Tibial artery (tissue), 4 donors: Measurements from ENCODE around the gene TRAPPC4.
"Not testable (repeated sequence)": the region's sequence is repeated elsewhere in the genome, so short reads cannot be mapped to it uniquely, and the experiment has no call there.

Source experiments
- DNase-seq, 2 donors: peaks; one replicate each; pipeline ENCODE4 v3.0.0-alpha.2; 2019
- H3K27ac ChIP-seq, 2 donors: fragments of 200-600 bp; sonication (generic) in 1 of 2; 1 replicate in 1 of 2; 2 replicates in 1 of 2; pipeline ENCODE4 v1.5.1; 2018 to 2019; ENCODE audit warnings: mild to moderate bottlenecking in 1 of 2
- H3K27me3 ChIP-seq, 2 donors: fragments of 200-600 bp; sonication (generic) in 1 of 2; one replicate each; pipeline versions ENCODE4 v1.5.1 to v1.6.0; 2016 to 2019
- H3K36me3 ChIP-seq, 3 donors: fragments of 200-600 bp; sonication (generic) in 2 of 3; one replicate each; pipeline ENCODE4 v1.5.1; 2016 to 2019; ENCODE audit warnings: mild to moderate bottlenecking in 2 of 3
- H3K4me1 ChIP-seq, 4 donors: fragments of 200-600 bp; sonication (generic) in 2 of 4; 1 replicate in 3 of 4; 2 replicates in 1 of 4; pipeline ENCODE4 v1.5.1; 2016 to 2019
- H3K4me3 ChIP-seq, 2 donors: fragments of 200-600 bp; sonication (generic) in 1 of 2; 1 replicate in 1 of 2; 2 replicates in 1 of 2; pipeline ENCODE4 v1.5.1; 2018 to 2019; ENCODE audit warnings: mild to moderate bottlenecking in 2 of 2
- H3K9me3 ChIP-seq, 3 donors: fragments of 200-600 bp; sonication (generic) in 1 of 3; one replicate each; pipeline ENCODE4 v1.5.1; 2016 to 2019
- intact Hi-C: fragments of 100-400 bp; cut with DNase I; formaldehyde crosslinking; loops from one replicate; pipeline ENCODE4 v1.15.0; 2023; ENCODE audit warnings: low total_unique reads
- TF ChIP-seq, protein P1 (sequence below), 2 experiments: fragments of 200-600 bp in 1 of 2; fragments of 450-650 bp in 1 of 2; IDR thresholded peaks; one replicate each; pipeline ENCODE4 v1.5.1; 2017 to 2019; ENCODE audit warnings: antibody characterized with exemption in 2 of 2, mild to moderate bottlenecking in 1 of 2, moderate library complexity in 1 of 2

Gene TRAPPC4

DNA sequence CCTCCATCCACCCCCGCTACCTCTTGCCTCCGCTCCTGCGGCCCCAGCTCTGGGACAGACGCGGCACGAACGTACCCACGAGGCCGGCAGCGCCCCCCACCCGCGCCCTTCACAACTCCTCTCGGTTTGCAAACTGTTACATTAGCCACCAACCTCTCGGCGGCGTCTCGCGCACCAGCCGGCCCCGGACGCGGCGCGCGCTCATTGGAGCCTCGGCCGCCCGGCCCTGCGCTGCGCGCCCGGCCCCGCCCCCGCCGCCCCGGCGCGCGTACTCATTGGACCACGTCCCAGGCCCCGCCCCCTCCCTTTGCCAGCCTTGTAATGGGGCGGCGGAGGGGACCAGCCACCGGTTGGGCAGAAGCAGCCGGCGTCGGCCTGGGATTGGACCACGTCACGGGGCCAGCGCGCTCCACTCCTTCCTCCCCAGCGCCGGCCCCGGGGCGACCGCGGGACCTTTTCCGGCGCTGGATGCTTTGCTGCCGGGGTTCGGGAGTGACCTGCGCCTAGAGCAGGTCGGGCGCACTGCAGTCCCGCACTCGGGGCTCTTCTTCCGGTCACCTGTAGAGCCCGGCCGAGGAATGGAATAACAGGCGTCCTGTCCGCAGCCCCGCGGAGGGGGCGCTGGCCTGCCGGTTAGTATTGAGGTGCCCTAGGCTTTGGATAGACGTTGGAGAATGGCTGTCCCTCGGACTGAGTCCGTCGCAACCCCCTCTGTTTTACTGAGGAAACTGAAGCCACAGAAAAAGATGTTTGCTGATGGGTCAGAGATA, 38.6 kb downstream of the TRAPPC4 start, which contains the start of gene HYOU1:
TSS of gene HYOU1 (minus strand) at position 206 of the 770 bp plus-strand sequence. CDS start 1,045 bp downstream, outside the sequence.
- Histone ChIP-seq H3K36me3 (peaks cover 13 to 31% (median 14%) of the 10 kb centered on the region in 3 donors), H3K27ac (peak within 1 kb of the TSS; percentile 87 to 93), H3K4me3 (peak within 1 kb of the TSS; percentile 88 to 99), H3K27me3 (no peaks in the 10 kb centered on the region), H3K4me1 (peaks cover 0 to 23% (median 21%) of the 10 kb centered on the region in 4 donors), H3K9me3 (no peaks in the 10 kb centered on the region)
- TF ChIP-seq, protein P1, sequence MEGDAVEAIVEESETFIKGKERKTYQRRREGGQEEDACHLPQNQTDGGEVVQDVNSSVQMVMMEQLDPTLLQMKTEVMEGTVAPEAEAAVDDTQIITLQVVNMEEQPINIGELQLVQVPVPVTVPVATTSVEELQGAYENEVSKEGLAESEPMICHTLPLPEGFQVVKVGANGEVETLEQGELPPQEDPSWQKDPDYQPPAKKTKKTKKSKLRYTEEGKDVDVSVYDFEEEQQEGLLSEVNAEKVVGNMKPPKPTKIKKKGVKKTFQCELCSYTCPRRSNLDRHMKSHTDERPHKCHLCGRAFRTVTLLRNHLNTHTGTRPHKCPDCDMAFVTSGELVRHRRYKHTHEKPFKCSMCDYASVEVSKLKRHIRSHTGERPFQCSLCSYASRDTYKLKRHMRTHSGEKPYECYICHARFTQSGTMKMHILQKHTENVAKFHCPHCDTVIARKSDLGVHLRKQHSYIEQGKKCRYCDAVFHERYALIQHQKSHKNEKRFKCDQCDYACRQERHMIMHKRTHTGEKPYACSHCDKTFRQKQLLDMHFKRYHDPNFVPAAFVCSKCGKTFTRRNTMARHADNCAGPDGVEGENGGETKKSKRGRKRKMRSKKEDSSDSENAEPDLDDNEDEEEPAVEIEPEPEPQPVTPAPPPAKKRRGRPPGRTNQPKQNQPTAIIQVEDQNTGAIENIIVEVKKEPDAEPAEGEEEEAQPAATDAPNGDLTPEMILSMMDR (IDR thresholded peaks at IDR 0.05) = peak in 1 of 2 experiments; percentile 14
- DNase-seq = peak; percentile 99
- intact Hi-C loops = no loop called here

DNA sequence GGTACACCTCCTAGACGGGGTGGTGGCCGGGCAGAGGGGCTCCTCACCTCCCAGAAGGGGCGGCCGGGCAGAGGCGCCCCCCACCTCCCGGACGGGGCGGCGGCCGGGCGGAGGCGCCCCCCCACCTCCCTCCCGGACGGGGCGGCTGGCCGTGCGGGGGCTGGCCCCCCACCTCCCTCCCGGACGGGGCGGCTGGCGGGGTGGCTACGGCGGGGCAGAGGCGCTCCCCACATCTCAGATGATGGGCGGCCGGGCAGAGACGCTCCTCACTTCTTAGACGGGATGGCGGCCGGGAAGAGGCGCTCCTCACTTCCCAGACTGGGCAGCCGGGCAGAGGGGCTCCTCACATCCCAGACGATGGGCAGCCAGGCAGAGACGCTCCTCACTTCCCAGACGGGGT, 40.6 kb downstream of the TRAPPC4 start:
- intact Hi-C loops, DNase-seq, H3K9me3 ChIP-seq, H3K4me3 ChIP-seq, H3K27ac ChIP-seq, H3K27me3 ChIP-seq: not testable (repeated sequence)
- Histone ChIP-seq H3K36me3 (peaks cover 0 to 11% (median 0%) of the 10 kb centered on the region in 3 donors), H3K4me1 (peaks cover 0 to 34% (median 24%) of the 10 kb centered on the region in 4 donors)

DNA sequence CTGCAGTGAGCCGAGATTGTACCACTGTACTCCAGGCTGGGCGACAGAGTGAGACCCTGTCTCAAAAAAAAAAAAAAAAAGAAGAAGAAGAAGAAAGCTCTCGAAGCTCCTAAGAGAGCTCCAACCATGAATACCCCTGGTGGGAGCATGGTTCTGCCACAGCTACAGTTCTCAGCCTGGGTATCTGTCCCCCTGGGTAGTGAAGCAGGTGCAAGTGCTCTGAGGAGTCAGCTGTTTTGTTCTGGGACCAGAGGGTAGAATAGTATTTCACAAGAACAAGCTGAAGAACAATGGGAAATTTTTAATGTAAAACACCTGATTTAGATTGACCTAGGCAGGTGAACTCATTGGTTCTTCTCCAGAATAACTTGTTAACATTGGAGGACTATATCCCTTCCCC, 42.7 kb downstream of the TRAPPC4 start:
- DNase-seq = no peak
- TF ChIP-seq, protein P1 (IDR thresholded peaks at IDR 0.05) = no peak
- Histone ChIP-seq H3K4me1 (peaks cover 0 to 30% (median 15%) of the 10 kb centered on the region in 4 donors), H3K27me3 (no peaks in the 10 kb centered on the region), H3K36me3 (no peaks in the 10 kb centered on the region), H3K27ac (no peak overlapping the region), H3K9me3 (no peaks in the 10 kb centered on the region), H3K4me3 (no peak overlapping the region)
- intact Hi-C loops = no loop called here

DNA sequence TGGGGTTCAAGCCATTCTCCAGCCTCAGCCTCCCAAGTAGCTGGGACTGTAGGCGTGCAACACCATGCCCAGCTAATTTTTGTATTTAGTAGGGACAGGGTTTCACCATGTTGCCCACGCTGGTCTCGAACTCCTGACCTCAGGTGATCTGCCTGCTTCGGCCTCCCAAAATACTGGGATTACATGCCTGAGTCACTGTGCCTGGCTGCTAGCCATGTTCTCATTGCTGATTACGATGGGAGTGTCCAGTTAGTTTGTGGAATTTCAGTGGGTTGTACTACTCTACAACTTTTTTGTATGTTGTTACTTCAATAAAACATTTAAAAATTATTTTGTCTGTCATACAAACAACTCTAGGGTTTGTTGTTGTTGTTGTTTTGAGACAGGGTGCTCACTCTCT, 44.2 kb downstream of the TRAPPC4 start:
- peak overlapping the region in 1 of 2 donors; percentile 32 for H3K27ac ChIP-seq
- H3K36me3 ChIP-seq = no peaks in the 10 kb centered on the region
- DNase-seq = peak; percentile 55 to 74
- intact Hi-C loops = no loop called here
- no peak overlapping the region for H3K4me3 ChIP-seq
- H3K27me3 ChIP-seq = no peaks in the 10 kb centered on the region
- H3K9me3 ChIP-seq = no peaks in the 10 kb centered on the region
- TF ChIP-seq, protein P1 (IDR thresholded peaks at IDR 0.05) = no peak
- H3K4me1 ChIP-seq = peaks cover 0 to 32% (median 19%) of the 10 kb centered on the region in 4 donors

DNA sequence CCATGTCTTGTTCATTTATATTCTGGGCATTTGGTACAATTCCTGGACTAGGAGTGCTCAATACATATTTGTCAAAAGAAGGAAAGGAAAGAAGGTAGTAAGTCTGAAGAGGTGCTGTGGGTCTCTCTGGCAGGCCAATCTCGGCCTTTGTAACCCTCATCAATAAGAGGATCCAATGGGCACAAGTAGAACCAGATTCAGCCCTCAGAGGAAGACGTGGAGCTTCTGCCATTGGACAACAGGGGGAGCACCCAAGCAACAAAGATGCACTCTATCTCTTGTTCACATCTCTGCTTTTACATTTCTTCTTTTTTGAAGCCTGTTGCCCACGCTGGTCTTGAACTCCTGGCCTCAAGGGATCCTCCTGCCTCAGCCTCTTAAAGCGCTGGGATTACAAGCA, 46.8 kb downstream of the TRAPPC4 start:
- H3K27ac ChIP-seq = no peak overlapping the region
- intact Hi-C loops = no loop called here
- H3K36me3 ChIP-seq = peaks cover 3 to 6% (median 4%) of the 10 kb centered on the region in 3 donors
- H3K4me1 ChIP-seq = peaks cover 0 to 43% (median 28%) of the 10 kb centered on the region in 4 donors
- H3K9me3 ChIP-seq = no peaks in the 10 kb centered on the region
- TF ChIP-seq, protein P1 (IDR thresholded peaks at IDR 0.05) = no peak
- H3K27me3 ChIP-seq = no peaks in the 10 kb centered on the region
- no peak for DNase-seq
- no peak overlapping the region for H3K4me3 ChIP-seq
